ACHN (cell line): ENCODE results near the gene FCHSD2.
A peak's percentile ranks its signal among the peaks of the same experiment; 100 is the strongest.
"Not testable (repeated sequence)": the region's sequence is repeated elsewhere in the genome, so short reads cannot be mapped to it uniquely, and the experiment has no call there.

Experiments
- DNase-seq: peaks from one replicate; pipeline ENCODE4 v3.0.0-alpha.2; 2015
- in situ Hi-C: cut with HindIII; loops from 2 replicates; pipeline ENCODE4 v1.10.0; 2017; ENCODE audit warnings: low sequenced_read_pairs, low pct_ligation_motif_present, low pct_unique_long_range_greater_than_20kb

The FCHSD2 gene

DNA sequence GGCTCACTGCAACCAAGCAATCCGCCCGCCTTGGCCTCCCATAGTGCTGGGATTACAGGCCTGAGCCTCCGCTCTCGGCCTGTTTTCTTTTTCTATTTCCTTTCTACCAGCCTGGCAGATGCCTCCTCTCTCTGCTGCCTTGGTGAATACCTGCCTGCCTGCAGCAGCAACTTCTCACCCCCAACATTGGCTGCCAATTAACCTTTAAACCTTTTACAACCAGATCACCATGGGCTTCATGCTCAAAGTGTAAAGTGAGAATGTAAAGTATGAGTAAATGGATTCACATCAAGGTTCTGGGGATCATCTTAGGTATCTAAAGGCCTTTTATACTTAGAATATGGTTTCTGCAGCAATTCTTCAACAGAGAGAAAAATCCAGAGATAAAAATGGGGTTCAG lies 13.0 kb upstream of the FCHSD2 start:
- in situ Hi-C loops, result no loop called here
- no peak for DNase-seq

GRCh38 chr11:73154178-73154577 lies 12.1 kb upstream of the FCHSD2 start:
- no peak for DNase-seq
- in situ Hi-C loops, result no loop called here

GRCh38 chr11:73152861-73153483 lies 10.9 kb upstream of the FCHSD2 start:
- DNase-seq, result no peak
- in situ Hi-C loops, result no loop called here

GRCh38 chr11:73152086-73152853 lies 10.2 kb upstream of the FCHSD2 start:
- DNase-seq, result no peak
- in situ Hi-C loops, result no loop called here

DNA sequence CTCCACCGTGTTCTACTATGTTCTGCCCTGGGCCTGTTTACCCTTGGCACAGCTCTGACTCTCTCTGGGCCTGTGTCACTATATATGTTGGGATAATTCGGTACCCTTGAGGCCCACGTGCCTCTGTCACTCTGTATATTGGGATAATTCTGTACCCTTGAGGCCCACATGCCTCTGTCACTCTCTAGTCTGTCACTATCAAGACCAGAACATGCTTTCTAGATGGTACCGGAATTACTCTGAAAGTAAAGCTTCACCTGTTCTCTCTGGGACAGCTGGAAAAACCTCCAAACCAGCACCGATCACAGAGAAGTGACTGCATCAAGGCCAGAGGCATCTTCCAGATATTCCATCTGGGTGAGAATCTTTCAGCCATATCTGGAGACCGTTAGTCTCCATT lies 9.3 kb upstream of the FCHSD2 start:
- in situ Hi-C loops, result no loop called here
- DNase-seq, result no peak

DNA sequence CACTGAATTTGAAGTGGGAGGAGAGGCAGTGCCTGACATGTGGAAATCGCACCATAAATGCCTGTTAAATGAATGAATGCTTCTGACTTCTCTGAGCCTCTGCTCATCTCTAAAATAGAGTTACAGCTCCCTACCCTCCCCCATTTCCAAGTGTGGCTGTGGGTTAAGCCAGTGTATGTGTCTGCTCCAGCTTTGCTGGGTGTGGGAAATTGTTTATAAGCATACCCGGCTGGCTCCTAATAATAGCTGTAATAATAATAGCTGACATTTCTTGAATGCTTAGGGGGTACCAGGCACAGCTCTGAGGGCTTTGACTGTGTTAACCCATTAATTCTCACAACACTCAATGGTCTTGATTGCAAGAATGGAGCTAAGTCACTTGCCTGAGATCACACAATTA lies 7.0 kb upstream of the FCHSD2 start:
- in situ Hi-C loops, result no loop called here
- DNase-seq, result no peak

GRCh38 chr11:73147771-73148681 lies 5.9 kb upstream of the FCHSD2 start:
- in situ Hi-C loops, result no loop called here
- no peak for DNase-seq

GRCh38 chr11:73145986-73146575 lies 4.0 kb upstream of the FCHSD2 start:
- in situ Hi-C loops, result no loop called here
- DNase-seq, result no peak

- in situ Hi-C loops, result no loop called here
- DNase-seq, result peak; percentile 13
These were observed 1.2 kb upstream of the FCHSD2 start for GRCh38 chr11:73143126-73143838.

DNA sequence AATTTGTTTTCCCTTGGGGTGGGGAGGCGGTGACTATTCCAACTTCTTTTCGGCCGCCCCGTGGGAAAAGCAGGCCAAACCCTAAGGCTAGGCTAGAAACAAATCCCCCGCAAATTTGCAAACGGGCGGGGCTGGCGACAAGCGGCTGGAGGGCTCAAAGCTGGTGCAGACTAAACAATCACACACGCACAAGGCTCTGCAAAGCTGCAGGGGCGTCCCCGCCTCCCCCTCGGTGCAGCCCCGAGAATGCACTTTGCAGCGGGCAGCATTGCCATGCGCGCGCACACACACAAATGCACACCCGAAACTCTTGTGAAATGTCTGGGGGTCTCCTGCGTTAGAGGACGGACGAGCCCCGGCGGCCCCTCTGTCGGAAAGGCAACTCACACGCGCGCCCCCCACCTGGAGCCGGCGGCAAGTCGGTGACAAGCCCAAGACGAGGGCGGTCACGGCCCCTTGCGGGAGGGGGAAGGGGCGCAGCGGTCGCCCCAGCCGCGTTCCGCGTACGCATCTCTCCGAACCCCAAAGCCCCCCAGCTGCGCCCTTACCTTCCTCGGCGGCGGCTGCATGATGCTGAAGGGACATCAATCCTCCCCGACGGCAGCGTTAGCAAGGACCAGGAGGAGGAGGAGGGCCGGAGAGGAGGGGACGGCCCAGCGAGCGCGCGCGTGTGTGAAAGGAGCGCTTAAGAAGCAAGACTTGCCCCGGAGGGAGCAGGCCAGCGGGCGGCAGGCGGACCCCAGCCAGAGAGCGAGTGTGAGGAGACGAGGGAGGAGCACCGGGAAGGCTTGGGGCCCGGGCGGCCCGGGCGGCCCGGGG lies 600 bp downstream of the FCHSD2 start:
- peak; percentile 67 for DNase-seq
- in situ Hi-C loops, result no loop called here

DNA sequence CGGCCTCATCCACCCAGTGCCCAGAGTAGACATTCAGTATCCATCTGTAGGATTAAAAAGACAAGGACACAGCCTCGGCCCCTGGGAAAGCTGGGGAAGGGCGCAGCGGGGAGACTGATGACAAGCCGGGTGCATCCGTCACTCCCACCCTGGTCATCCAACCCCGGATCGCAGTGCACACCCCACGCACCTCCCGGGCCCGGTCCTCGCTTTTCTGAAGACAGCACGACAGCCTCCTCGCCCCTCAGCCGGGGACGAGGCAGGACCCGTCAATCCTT lies 1.1 kb downstream of the FCHSD2 start:
- in situ Hi-C loops, result no loop called here
- peak; percentile 6 for DNase-seq

- DNase-seq, result peak; percentile 53
- in situ Hi-C loops, result no loop called here
These were observed 1.7 kb downstream of the FCHSD2 start for GRCh38 chr11:73140213-73141030.

DNA sequence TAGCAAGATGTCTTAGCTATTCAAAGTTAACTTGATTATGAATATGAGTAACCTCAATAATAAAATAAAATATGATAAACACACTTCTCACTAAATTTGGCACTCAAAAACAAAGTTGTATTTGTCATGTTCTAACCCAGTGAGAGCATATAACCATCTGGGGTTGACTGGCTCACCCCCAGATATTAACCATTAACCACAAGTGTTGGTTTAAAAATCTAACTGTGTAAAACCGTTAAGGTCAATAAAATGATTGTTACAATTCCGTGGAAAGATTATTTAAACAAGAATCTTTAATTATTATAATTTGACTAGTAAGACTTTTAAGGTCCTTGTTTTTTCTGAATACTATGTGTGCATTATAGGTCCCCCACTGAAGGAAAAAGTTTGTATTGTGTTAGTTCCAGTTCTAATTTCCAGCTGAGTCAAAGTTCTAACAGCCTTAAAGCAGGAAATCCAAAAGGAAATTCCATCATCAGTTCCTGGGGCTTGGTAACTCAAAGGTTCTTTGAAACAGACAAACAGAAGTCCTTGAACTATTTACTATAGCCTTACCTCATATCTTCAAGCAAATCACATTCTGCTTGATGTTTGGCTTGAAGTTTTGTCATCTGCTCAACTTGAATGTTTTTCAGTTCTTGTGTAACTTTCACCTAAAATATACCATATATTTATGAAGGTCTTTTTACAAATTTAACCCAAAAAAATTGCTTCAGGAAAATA lies 2.5 kb downstream of the FCHSD2 start:
- DNase-seq, result peak; percentile 57
- in situ Hi-C loops, result no loop called here

- in situ Hi-C loops, result no loop called here
These were observed 4.2 kb downstream of the FCHSD2 start for GRCh38 chr11:73137944-73138274.

DNA sequence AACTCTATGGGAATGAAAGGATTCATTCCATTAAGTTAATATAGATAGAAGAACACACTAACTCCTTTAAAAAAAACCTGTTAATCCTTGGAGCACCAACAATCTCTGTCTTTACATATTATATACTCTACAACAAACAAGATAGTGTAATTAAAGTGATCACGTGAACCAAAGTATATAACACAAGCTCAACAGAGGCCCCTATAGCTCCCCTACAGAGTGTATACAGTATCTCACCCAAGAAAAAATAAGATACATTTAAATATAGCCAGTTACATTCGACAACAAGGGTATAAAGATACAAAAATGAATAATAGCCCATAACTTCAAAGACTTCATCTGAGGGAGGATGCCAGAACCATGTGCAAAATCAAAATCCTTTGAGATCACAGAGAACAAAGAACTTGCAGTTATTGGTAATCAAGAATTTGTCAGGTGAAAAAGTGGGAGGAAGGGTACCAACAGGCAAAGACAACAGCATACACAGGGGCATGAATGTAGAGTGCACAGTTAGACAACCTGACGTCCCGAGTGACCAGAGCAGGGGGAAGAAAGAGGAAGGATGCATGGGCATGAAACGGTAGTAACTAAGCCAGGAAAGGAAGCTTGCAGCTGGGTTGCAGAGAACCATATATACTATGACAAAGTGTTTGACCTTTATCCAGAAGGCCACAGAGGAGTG lies 4.7 kb downstream of the FCHSD2 start:
- no peak for DNase-seq
- in situ Hi-C loops, result no loop called here

More at GRCh38 chr11:73137944-73138274, 4.2 kb downstream of the FCHSD2 start:
- no peak for DNase-seq

- DNase-seq, in situ Hi-C loops: not testable (repeated sequence)
These were observed 5.4 kb downstream of the FCHSD2 start for GRCh38 chr11:73136722-73137121.
